ENCODE data around the gene PAH. TPM values are rescaled to one million over a fixed set of nuclear protein-coding genes. Genes with fewer than 3 reads are reported as not detected.

PAH gene
- total and polyA plus RNA-seq, 5 donors from 2014 or later: not detected

GRCh38 chr12:102871014-102871413, 46.0 kb downstream of the PAH start:
- H3K36me3 Mint-ChIP-seq: no peaks in the 10 kb centered on the region
- no peaks in the 10 kb centered on the region for H3K9me3 ChIP-seq (ENCODE audit: control insufficient read depth in 2 of 2, low read length in 2 of 2)
- peaks cover 4% of the 10 kb centered on the region for H3K27me3 Mint-ChIP-seq
- no peak overlapping the region for H3K4me3 Mint-ChIP-seq
- no peak overlapping the region for H3K27ac Mint-ChIP-seq
- H3K9me3 Mint-ChIP-seq: no peaks in the 10 kb centered on the region
- no peaks in the 10 kb centered on the region for H3K4me1 Mint-ChIP-seq
- no peak overlapping the region for H3K4me3 ChIP-seq (ENCODE audit: low read depth, low read length)
- DNase-seq (no peak), ATAC-seq (ENCODE audit: low read depth in 2 of 2) (no peak)
- no peaks in the 10 kb centered on the region for H3K36me3 ChIP-seq (ENCODE audit: control insufficient read depth, insufficient read depth, low read length)
- no peak overlapping the region for H3K27ac ChIP-seq (ENCODE audit: insufficient read depth, low read length, poor library complexity, severe bottlenecking)
- H3K4me1 ChIP-seq (ENCODE audit: control insufficient read depth, insufficient read depth, low read length, poor library complexity, severe bottlenecking): no peaks in the 10 kb centered on the region
- no peaks in the 10 kb centered on the region for H3K27me3 ChIP-seq (ENCODE audit: control insufficient read depth, insufficient read depth, low read length)

- DNase-seq: no peak
- Histone ChIP-seq H3K9me3 (ENCODE audit: control insufficient read depth in 2 of 2, low read length in 2 of 2) (no peaks in the 10 kb centered on the region), H3K27ac (ENCODE audit: insufficient read depth, low read length, poor library complexity, severe bottlenecking) (no peak overlapping the region), H3K27me3 (ENCODE audit: control insufficient read depth, insufficient read depth, low read length) (no peaks in the 10 kb centered on the region), H3K36me3 (ENCODE audit: control insufficient read depth, insufficient read depth, low read length) (no peaks in the 10 kb centered on the region), H3K4me1 (ENCODE audit: control insufficient read depth, insufficient read depth, low read length, poor library complexity, severe bottlenecking) (no peaks in the 10 kb centered on the region), H3K4me3 (ENCODE audit: low read depth, low read length) (no peak overlapping the region)
- Mint-ChIP-seq H3K36me3 (no peaks in the 10 kb centered on the region), H3K4me3 (no peak overlapping the region), H3K9me3 (no peaks in the 10 kb centered on the region), H3K4me1 (no peaks in the 10 kb centered on the region), H3K27me3 (peaks cover 4% of the 10 kb centered on the region), H3K27ac (no peak overlapping the region)
- no peak for ATAC-seq (ENCODE audit: low read depth in 2 of 2)
These were observed 47.5 kb downstream of the PAH start for GRCh38 chr12:102869571-102869970.

GRCh38 chr12:102865821-102866615, 51.0 kb downstream of the PAH start:
- Mint-ChIP-seq H3K4me3 (no peak overlapping the region), H3K4me1 (no peaks in the 10 kb centered on the region), H3K9me3 (peaks cover 0 to 8% (median 0%) of the 10 kb centered on the region in 7 donors), H3K27ac (no peak overlapping the region), H3K27me3 (peaks cover 4% of the 10 kb centered on the region), H3K36me3 (no peaks in the 10 kb centered on the region)
- Histone ChIP-seq H3K4me1 (ENCODE audit: control insufficient read depth, insufficient read depth, low read length, poor library complexity, severe bottlenecking) (no peaks in the 10 kb centered on the region), H3K36me3 (ENCODE audit: control insufficient read depth, insufficient read depth, low read length) (no peaks in the 10 kb centered on the region), H3K9me3 (ENCODE audit: control insufficient read depth in 2 of 2, low read length in 2 of 2) (no peaks in the 10 kb centered on the region), H3K27me3 (ENCODE audit: control insufficient read depth, insufficient read depth, low read length) (no peaks in the 10 kb centered on the region), H3K27ac (ENCODE audit: insufficient read depth, low read length, poor library complexity, severe bottlenecking) (no peak overlapping the region), H3K4me3 (ENCODE audit: low read depth, low read length) (no peak overlapping the region)
- DNase-seq: no peak
- ATAC-seq (ENCODE audit: low read depth in 2 of 2): no peak

- Histone ChIP-seq H3K27ac (ENCODE audit: insufficient read depth, low read length, poor library complexity, severe bottlenecking) (no peak overlapping the region), H3K36me3 (ENCODE audit: control insufficient read depth, insufficient read depth, low read length) (no peaks in the 10 kb centered on the region), H3K4me1 (ENCODE audit: control insufficient read depth, insufficient read depth, low read length, poor library complexity, severe bottlenecking) (no peaks in the 10 kb centered on the region), H3K27me3 (ENCODE audit: control insufficient read depth, insufficient read depth, low read length) (no peaks in the 10 kb centered on the region), H3K4me3 (ENCODE audit: low read depth, low read length) (no peak overlapping the region), H3K9me3 (ENCODE audit: control insufficient read depth in 2 of 2, low read length in 2 of 2) (no peaks in the 10 kb centered on the region)
- ATAC-seq (ENCODE audit: low read depth in 2 of 2): no peak
- no peaks in the 10 kb centered on the region for H3K4me1 Mint-ChIP-seq
- H3K27me3 Mint-ChIP-seq: no peaks in the 10 kb centered on the region
- H3K36me3 Mint-ChIP-seq: no peaks in the 10 kb centered on the region
- H3K9me3 Mint-ChIP-seq: peaks cover 0 to 8% (median 3%) of the 10 kb centered on the region in 7 donors
- no peak for DNase-seq
- H3K27ac Mint-ChIP-seq: no peak overlapping the region
- no peak overlapping the region for H3K4me3 Mint-ChIP-seq
These were observed 54.6 kb downstream of the PAH start for GRCh38 chr12:102862486-102862885.

- Histone ChIP-seq H3K4me3 (ENCODE audit: low read depth, low read length) (no peak overlapping the region), H3K27me3 (ENCODE audit: control insufficient read depth, insufficient read depth, low read length) (no peaks in the 10 kb centered on the region), H3K9me3 (ENCODE audit: control insufficient read depth in 2 of 2, low read length in 2 of 2) (no peaks in the 10 kb centered on the region), H3K27ac (ENCODE audit: insufficient read depth, low read length, poor library complexity, severe bottlenecking) (no peak overlapping the region), H3K36me3 (ENCODE audit: control insufficient read depth, insufficient read depth, low read length) (no peaks in the 10 kb centered on the region), H3K4me1 (ENCODE audit: control insufficient read depth, insufficient read depth, low read length, poor library complexity, severe bottlenecking) (no peaks in the 10 kb centered on the region)
- no peaks in the 10 kb centered on the region for H3K27me3 Mint-ChIP-seq
- no peaks in the 10 kb centered on the region for H3K36me3 Mint-ChIP-seq
- no peak overlapping the region for H3K4me3 Mint-ChIP-seq
- no peak overlapping the region for H3K27ac Mint-ChIP-seq
- ATAC-seq (ENCODE audit: low read depth in 2 of 2) (no peak), DNase-seq (no peak)
- H3K9me3 Mint-ChIP-seq: peaks cover 0 to 7% (median 0%) of the 10 kb centered on the region in 7 donors
- H3K4me1 Mint-ChIP-seq: no peaks in the 10 kb centered on the region
These were observed 65.8 kb downstream of the PAH start for GRCh38 chr12:102851246-102851645.

- Histone ChIP-seq H3K27ac (ENCODE audit: insufficient read depth, low read length, poor library complexity, severe bottlenecking) (no peak overlapping the region), H3K4me3 (ENCODE audit: low read depth, low read length) (no peak overlapping the region), H3K9me3 (ENCODE audit: control insufficient read depth in 2 of 2, low read length in 2 of 2) (no peaks in the 10 kb centered on the region), H3K36me3 (ENCODE audit: control insufficient read depth, insufficient read depth, low read length) (no peaks in the 10 kb centered on the region), H3K4me1 (ENCODE audit: control insufficient read depth, insufficient read depth, low read length, poor library complexity, severe bottlenecking) (no peaks in the 10 kb centered on the region), H3K27me3 (ENCODE audit: control insufficient read depth, insufficient read depth, low read length) (no peaks in the 10 kb centered on the region)
- H3K9me3 Mint-ChIP-seq: peaks cover 0 to 2% (median 0%) of the 10 kb centered on the region in 7 donors
- DNase-seq (no peak), ATAC-seq (ENCODE audit: low read depth in 2 of 2) (no peak)
- H3K27ac Mint-ChIP-seq: no peak overlapping the region
- H3K4me3 Mint-ChIP-seq: no peak overlapping the region
- H3K36me3 Mint-ChIP-seq: no peaks in the 10 kb centered on the region
- no peaks in the 10 kb centered on the region for H3K27me3 Mint-ChIP-seq
- no peaks in the 10 kb centered on the region for H3K4me1 Mint-ChIP-seq
These were observed 67.2 kb downstream of the PAH start for GRCh38 chr12:102849722-102850447.

- Histone ChIP-seq H3K9me3 (ENCODE audit: control insufficient read depth in 2 of 2, low read length in 2 of 2) (no peaks in the 10 kb centered on the region), H3K36me3 (ENCODE audit: control insufficient read depth, insufficient read depth, low read length) (no peaks in the 10 kb centered on the region), H3K27me3 (ENCODE audit: control insufficient read depth, insufficient read depth, low read length) (peaks cover 1% of the 10 kb centered on the region), H3K27ac (ENCODE audit: insufficient read depth, low read length, poor library complexity, severe bottlenecking) (no peak overlapping the region), H3K4me1 (ENCODE audit: control insufficient read depth, insufficient read depth, low read length, poor library complexity, severe bottlenecking) (no peaks in the 10 kb centered on the region), H3K4me3 (ENCODE audit: low read depth, low read length) (no peak overlapping the region)
- Mint-ChIP-seq H3K27ac (no peak overlapping the region), H3K4me3 (no peak overlapping the region), H3K4me1 (no peaks in the 10 kb centered on the region), H3K27me3 (no peaks in the 10 kb centered on the region), H3K36me3 (no peaks in the 10 kb centered on the region), H3K9me3 (peaks cover 0 to 2% (median 0%) of the 10 kb centered on the region in 7 donors)
- DNase-seq (no peak), ATAC-seq (ENCODE audit: low read depth in 2 of 2) (no peak)
These were observed 68.2 kb downstream of the PAH start for GRCh38 chr12:102848832-102849231.

Measured in CD4-positive, CD25-positive, alpha-beta regulatory T cell (primary cell).